K562 (cell line): ENCODE data around the gene ZMYND8. TPM values are rescaled to one million over a fixed set of nuclear protein-coding genes. Genes with fewer than 3 reads are reported as not detected.

Source experiments
- ATAC-seq: fragments of 200-7000 bp; cut with Tn5 transposase; 3 replicates; pipeline ENCODE4 v1.9.1; 2020; ENCODE audit warnings: moderate library complexity
- BruUV-seq: library from RNA; stranded (reverse); fragments of 400-500 nt; replicated peaks from 2 replicates; lab custom pipeline; 2021; lab: Mats Ljungman, UMichigan
- CTCF ChIA-PET: fragments of 300-600 bp; formaldehyde crosslinking; extraction: SDS; loops from one replicate; lab custom pipeline; 2021; ENCODE audit warnings: low intra/inter-chr PET ratio; lab: Yijun Ruan, JAX
- POLR2A ChIA-PET: fragments of 300-600, 350-650 bp; sonication (Branson Sonifier 250); formaldehyde crosslinking; extraction: SDS; loops from one replicate; lab custom pipeline; 2021; ENCODE audit warnings: antibody characterized with exemption, inconsistent platforms; lab: Yijun Ruan, JAX
- DNase-seq, 4 experiments: peaks; one replicate each; pipeline versions ENCODE4 v3.0.0 to v3.0.0-alpha.2; 2011 to 2018; ENCODE audit warnings: low spot score in 3 of 4, mixed read lengths in 3 of 4; ENCODE audit errors: extremely low read depth in 1 of 4
- FAIRE-seq: peaks from 2 replicates; lab custom pipeline; 2011; peaks lifted over from hg19 to GRCh38; lab: Jason Lieb, UNC
- H2AFZ ChIP-seq: 2 replicates; pipeline ENCODE4 v1.6.0; 2011; ENCODE audit warnings: low read depth, low read length, control low read depth, inconsistent platforms
- H3K27ac ChIP-seq: fragments of 200-600 bp; 3 replicates; pipeline ENCODE4 v1.8.0; 2011; ENCODE audit warnings: low read depth, mild to moderate bottlenecking, control low read depth, inconsistent platforms, low read length, moderate library complexity, mixed read lengths; ENCODE audit errors: extremely low read depth
- H3K27me3 ChIP-seq, 2 experiments: fragments of 300-600 bp in 1 of 2; 2 replicates in 1 of 2; 3 replicates in 1 of 2; pipeline versions ENCODE4 v1.6.0 to v1.8.0; 2011; ENCODE audit warnings: inconsistent platforms in 2 of 2, low read length in 2 of 2, mild to moderate bottlenecking in 1 of 2, mixed read lengths in 1 of 2, moderate library complexity in 1 of 2; ENCODE audit not compliant: control insufficient read depth in 2 of 2, insufficient read depth in 2 of 2
- H3K36me3 ChIP-seq: fragments of 300-600 bp; 3 replicates; pipeline ENCODE4 v1.8.0; 2011; ENCODE audit warnings: mild to moderate bottlenecking, low read length, inconsistent platforms; ENCODE audit not compliant: control insufficient read depth, insufficient read depth
- H3K4me1 ChIP-seq, 2 experiments: fragments of 200-600 bp in 1 of 2; replicated peaks in 1 of 2; 2 replicates in 1 of 2; 3 replicates in 1 of 2; pipeline versions ENCODE4 v1.5.1 to v1.8.0; 2011; ENCODE audit warnings: inconsistent platforms in 2 of 2, low read length in 2 of 2, mild to moderate bottlenecking in 1 of 2, mixed read lengths in 1 of 2, moderate library complexity in 1 of 2; ENCODE audit not compliant: control insufficient read depth in 2 of 2, insufficient read depth in 2 of 2
- H3K4me2 ChIP-seq: 2 replicates; pipeline ENCODE4 v1.6.1; 2011; ENCODE audit warnings: low read length, control low read depth, inconsistent platforms, mixed read lengths; ENCODE audit not compliant: insufficient read depth
- H3K4me3 ChIP-seq: fragments of 200-600 bp; sonication (generic), shearing (Covaris generic); 2 replicates; pipeline ENCODE4 v1.5.1; 2016; ENCODE audit warnings: control low read depth, inconsistent platforms
- H3K79me2 ChIP-seq: fragments of 200-600 bp; 3 replicates; pipeline ENCODE4 v1.8.0; 2011; ENCODE audit warnings: low read length, inconsistent platforms; ENCODE audit not compliant: control insufficient read depth, insufficient read depth
- H3K9ac ChIP-seq, 2 experiments: 2 replicates each; pipeline versions ENCODE4 v1.6.0 to v1.6.1; 2011; ENCODE audit warnings: low read depth in 2 of 2, low read length in 2 of 2, control low read depth in 1 of 2, inconsistent platforms in 1 of 2, mild to moderate bottlenecking in 1 of 2, mixed read lengths in 1 of 2; ENCODE audit not compliant: insufficient read depth in 1 of 2
- H3K9me1 ChIP-seq: one replicate; pipeline ENCODE4 v1.6.0; 2011; ENCODE audit warnings: inconsistent platforms, mild to moderate bottlenecking, low read length, moderate library complexity; ENCODE audit not compliant: control insufficient read depth, insufficient read depth
- H3K9me3 ChIP-seq: replicated peaks from 2 replicates; pipeline ENCODE4 v1.5.1; 2011; ENCODE audit warnings: low read depth, low read length, inconsistent platforms; ENCODE audit not compliant: control insufficient read depth, insufficient read depth
- H4K20me1 ChIP-seq: replicated peaks from 2 replicates; pipeline ENCODE4 v1.6.1; 2011; ENCODE audit warnings: low read length, inconsistent platforms, mixed read lengths; ENCODE audit not compliant: control insufficient read depth, insufficient read depth
- POLR2H ChIP-seq: IDR thresholded peaks from 2 replicates; pipeline ENCODE4 v1.6.1; 2016; ENCODE audit warnings: missing genetic modification characterization, low read depth, mild to moderate bottlenecking, control low read depth, missing compliant biosample characterization, moderate library complexity
- WGBS: fragments of 100-300 bp; shearing (Covaris generic); methylation state at CpG from one replicate; pipeline ENCODE4 v1.1.6; 2016; ENCODE audit warnings: low coverage, mixed read lengths; ENCODE audit not compliant: insufficient coverage; ENCODE audit errors: missing lambda C conversion rate; 5-methylcytosine and 5-hydroxymethylcytosine counted together
- in situ Hi-C: fragments of 300-500 bp; cut with MboI; formaldehyde crosslinking; loops from 4 replicates; pipeline ENCODE4 v1.15.0; 2018; ENCODE audit warnings: inconsistent platforms, mixed read lengths
- intact Hi-C: fragments of 100-400 bp; cut with micrococcal nuclease; formaldehyde crosslinking; loops from 2 replicates; pipeline ENCODE4 v1.14.2; 2022
- polyA plus RNA-seq, 8 experiments: library from polyadenylated mRNA; depleted of rRNA in 4 of 8; stranded (reverse) in 5 of 8; unstranded in 3 of 8; fragments of >200 nt; fragmentation: Nextera tagmentation in 2 of 8; fragmentation: Illumina TruSeq in 1 of 8; extraction: Ambion mirVana in 2 of 8; extraction: Trizol in 1 of 8; gene quantifications; 2 replicates each; pipeline versions ENCODE4 v1.2.1 to v1.2.3, GENCODE V29; 2011 to 2014; ENCODE audit warnings: inconsistent platforms in 1 of 8, missing spikeins in 1 of 8
- total RNA-seq, 7 experiments: library from RNA; depleted of rRNA in 6 of 7; stranded (reverse); fragments of >200 nt in 6 of 7; fragmentation: Illumina TruSeq in 2 of 7; extraction: Trizol in 2 of 7; gene quantifications; 2 replicates each; pipeline versions ENCODE4 v1.2.1 to v1.2.3, GENCODE V29; 2011 to 2021; ENCODE audit warnings: low replicate concordance in 1 of 7
- TF ChIP-seq, protein P1 (sequence below), 3 experiments: fragments of 200-800 bp in 1 of 3; fragments of 250-450 bp in 1 of 3; fragments of 450-650 bp in 1 of 3; sonication (Bioruptor Pico) in 1 of 3; sonication (Bioruptor generic) in 1 of 3; formaldehyde crosslinking in 1 of 3; IDR thresholded peaks; 2 replicates each; pipeline versions ENCODE4 v1.6.1 to v1.8.0; 2016 to 2022; ENCODE audit warnings: mild to moderate bottlenecking in 2 of 3, missing genetic modification characterization in 2 of 3, missing compliant biosample characterization in 1 of 3, moderate library complexity in 1 of 3

ZMYND8 gene
- total and polyA plus RNA-seq, 9 of the 15 experiments (the other 6 are each of a cell fraction or from before 2014, with no cell fraction given) = 31.8 to 148 (median 71.9) TPM

DNA sequence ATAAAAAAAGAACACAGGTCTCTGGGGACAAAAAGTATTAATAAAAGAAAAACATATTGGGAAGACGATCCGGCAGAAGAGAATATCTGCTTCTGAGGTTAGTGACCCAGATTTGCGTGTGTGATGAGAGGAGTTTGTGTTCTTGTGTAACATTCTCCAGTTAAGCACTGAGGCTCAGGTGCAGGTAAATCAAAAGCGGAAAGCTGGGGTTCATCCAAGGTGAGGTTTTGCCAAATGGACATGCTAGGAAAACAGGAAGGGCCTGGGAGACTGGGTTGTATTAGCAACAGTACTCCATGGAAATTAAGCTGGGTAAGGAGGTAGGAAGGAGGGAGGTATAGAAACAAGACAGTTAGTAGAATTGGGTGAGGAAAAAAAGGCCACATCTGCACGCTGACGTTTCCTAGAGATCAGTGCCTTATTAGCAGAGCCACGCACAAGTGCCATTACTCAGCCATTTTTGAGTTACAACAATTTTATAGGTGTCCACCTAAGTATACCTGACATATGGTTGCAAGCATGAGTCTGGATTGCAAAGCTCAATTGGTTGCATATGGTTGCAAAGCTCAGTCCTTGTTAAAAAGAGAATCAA is 139.6 kb downstream of the ZMYND8 start:
- H3K4me2 ChIP-seq = no peak overlapping the region
- no peak overlapping the region for H3K27ac ChIP-seq
- FAIRE-seq = no peak
- H2AFZ ChIP-seq = no peak overlapping the region
- H3K9ac ChIP-seq = no peak overlapping the region
- 90% methylated on average over 7 of the region's 7 CpGs for WGBS
- intact Hi-C loops = no loop called here
- ChIA-PET POLR2A (interaction anchor here (1.0 to 1.3 kb wide), 2 partner anchors 10 to 12 kb away, joined by 3 to 5 read pairs; no protein-coding TSS in a partner anchor), CTCF (no interaction called here)
- H3K4me3 ChIP-seq = no peak overlapping the region
- no peak for DNase-seq
- no peaks in the 10 kb centered on the region for H3K27me3 ChIP-seq
- TF ChIP-seq POLR2H = no peak
- TF ChIP-seq, protein P1, sequence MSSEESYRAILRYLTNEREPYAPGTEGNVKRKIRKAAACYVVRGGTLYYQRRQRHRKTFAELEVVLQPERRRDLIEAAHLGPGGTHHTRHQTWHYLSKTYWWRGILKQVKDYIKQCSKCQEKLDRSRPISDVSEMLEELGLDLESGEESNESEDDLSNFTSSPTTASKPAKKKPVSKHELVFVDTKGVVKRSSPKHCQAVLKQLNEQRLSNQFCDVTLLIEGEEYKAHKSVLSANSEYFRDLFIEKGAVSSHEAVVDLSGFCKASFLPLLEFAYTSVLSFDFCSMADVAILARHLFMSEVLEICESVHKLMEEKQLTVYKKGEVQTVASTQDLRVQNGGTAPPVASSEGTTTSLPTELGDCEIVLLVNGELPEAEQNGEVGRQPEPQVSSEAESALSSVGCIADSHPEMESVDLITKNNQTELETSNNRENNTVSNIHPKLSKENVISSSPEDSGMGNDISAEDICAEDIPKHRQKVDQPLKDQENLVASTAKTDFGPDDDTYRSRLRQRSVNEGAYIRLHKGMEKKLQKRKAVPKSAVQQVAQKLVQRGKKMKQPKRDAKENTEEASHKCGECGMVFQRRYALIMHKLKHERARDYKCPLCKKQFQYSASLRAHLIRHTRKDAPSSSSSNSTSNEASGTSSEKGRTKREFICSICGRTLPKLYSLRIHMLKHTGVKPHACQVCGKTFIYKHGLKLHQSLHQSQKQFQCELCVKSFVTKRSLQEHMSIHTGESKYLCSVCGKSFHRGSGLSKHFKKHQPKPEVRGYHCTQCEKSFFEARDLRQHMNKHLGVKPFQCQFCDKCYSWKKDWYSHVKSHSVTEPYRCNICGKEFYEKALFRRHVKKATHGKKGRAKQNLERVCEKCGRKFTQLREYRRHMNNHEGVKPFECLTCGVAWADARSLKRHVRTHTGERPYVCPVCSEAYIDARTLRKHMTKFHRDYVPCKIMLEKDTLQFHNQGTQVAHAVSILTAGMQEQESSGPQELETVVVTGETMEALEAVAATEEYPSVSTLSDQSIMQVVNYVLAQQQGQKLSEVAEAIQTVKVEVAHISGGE (CRISPR knock-in tag; IDR thresholded peaks at IDR 0.05) = peak in 1 of 3 experiments; percentile 80; a peak in 2 of 6 replicates
- H4K20me1 ChIP-seq = peaks cover 18% of the 10 kb centered on the region; the same call in 1 of the 2 replicates
- ATAC-seq = no peak
- H3K79me2 ChIP-seq = peaks cover 71% of the 10 kb centered on the region
- H3K9me3 ChIP-seq = no peaks in the 10 kb centered on the region
- no peaks in the 10 kb centered on the region for H3K4me1 ChIP-seq
- no TSS peak for BruUV-seq
- peaks cover 96% of the 10 kb centered on the region for H3K36me3 ChIP-seq
- in situ Hi-C loops = no loop called here
- H3K9me1 ChIP-seq = no peaks in the 10 kb centered on the region
